Activated CD4-positive, alpha-beta T cell treated with anti-CD3 and anti-CD28 coated beads, Interleukin-2, amount 50 U/mL, for 1 hour (primary cell): ENCODE results near the gene ZNF507.
"Not testable (repeated sequence)": the region's sequence is repeated elsewhere in the genome, so short reads cannot be mapped to it uniquely, and the experiment has no call there.

Experiments
- DNase-seq: peaks from one replicate; pipeline ENCODE4 v3.0.0-alpha.2; 2020

ZNF507 gene

GRCh38 chr19:32416749-32417456 lies 71.5 kb downstream of the ZNF507 start:
- no peak for DNase-seq

DNA sequence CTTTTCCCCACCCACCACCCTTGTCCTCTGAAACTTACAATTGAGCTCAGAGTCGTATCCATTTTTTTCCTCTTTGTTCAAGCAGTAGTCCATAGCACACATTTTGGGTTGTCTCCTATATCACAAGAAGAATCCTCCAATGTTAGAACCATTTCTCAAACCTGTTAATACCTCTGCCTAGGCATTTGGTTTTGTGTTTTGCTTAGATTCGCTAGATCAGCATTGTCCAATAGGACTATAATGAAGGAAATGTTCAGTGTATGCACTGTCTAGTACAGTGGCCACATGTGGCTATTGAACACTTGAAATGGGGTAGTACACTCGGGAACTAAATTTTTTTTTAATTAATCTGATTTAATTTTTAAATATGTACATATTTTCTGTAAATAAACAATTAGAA lies 72.7 kb downstream of the ZNF507 start:
- DNase-seq, result no peak

GRCh38 chr19:32421589-32422361 lies 76.4 kb downstream of the ZNF507 start:
- no peak for DNase-seq

- DNase-seq, result no peak
Observed at GRCh38 chr19:32422435-32422834, 77.0 kb downstream of the ZNF507 start.

DNA sequence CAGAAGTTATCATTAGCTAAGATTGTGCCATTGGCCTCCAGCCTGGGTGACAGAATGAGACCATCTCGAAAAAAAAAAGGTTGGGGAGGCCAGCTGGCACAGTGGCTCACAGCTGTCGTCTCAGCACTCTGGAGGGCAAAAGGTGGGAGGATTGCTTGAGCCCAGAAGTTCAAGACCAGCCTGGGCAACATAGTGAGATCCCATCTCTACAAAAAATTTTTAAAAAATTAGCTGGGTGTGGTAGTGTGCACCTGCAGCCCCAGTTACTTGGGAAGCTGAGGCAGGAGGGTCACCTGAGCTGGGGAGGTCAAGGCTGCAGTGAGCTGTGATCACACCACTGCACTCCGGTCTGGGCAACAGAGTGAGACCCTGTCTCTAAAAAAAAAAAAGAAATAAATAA lies 78.5 kb downstream of the ZNF507 start:
- DNase-seq, result not testable (repeated sequence)

GRCh38 chr19:32427536-32427935 lies 82.1 kb downstream of the ZNF507 start:
- no peak for DNase-seq

DNA sequence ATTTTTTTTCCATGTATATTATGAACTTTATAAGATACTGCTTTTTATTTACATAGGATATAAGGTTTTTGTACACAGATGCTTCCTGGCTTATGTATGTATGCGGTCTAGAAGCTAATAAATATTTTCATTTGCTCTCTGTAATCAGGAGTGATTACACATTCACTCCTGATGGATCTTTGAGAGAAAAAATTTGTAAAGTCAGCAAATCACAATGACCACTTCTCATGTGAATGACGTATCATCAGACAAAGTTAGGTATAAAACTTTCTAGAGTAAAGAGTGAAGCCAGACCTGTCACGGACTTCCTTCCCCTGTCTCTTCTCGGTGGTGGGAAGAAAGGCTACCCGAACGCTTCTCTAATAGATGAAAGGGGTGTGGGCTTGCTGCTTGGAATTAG lies 91.3 kb downstream of the ZNF507 start:
- no peak for DNase-seq

- DNase-seq, result no peak
Observed at GRCh38 chr19:32437096-32437495, 91.7 kb downstream of the ZNF507 start.
